GM04503 (cell line): Measurements from ENCODE around the gene EIF3C.
"Not testable (repeated sequence)": the region's sequence is repeated elsewhere in the genome, so short reads cannot be mapped to it uniquely, and the experiment has no call there.

Source experiments
- DNase-seq: peaks from one replicate; pipeline ENCODE4 v3.0.0-alpha.2; 2012; ENCODE audit warnings: low read depth

The EIF3C gene

DNA sequence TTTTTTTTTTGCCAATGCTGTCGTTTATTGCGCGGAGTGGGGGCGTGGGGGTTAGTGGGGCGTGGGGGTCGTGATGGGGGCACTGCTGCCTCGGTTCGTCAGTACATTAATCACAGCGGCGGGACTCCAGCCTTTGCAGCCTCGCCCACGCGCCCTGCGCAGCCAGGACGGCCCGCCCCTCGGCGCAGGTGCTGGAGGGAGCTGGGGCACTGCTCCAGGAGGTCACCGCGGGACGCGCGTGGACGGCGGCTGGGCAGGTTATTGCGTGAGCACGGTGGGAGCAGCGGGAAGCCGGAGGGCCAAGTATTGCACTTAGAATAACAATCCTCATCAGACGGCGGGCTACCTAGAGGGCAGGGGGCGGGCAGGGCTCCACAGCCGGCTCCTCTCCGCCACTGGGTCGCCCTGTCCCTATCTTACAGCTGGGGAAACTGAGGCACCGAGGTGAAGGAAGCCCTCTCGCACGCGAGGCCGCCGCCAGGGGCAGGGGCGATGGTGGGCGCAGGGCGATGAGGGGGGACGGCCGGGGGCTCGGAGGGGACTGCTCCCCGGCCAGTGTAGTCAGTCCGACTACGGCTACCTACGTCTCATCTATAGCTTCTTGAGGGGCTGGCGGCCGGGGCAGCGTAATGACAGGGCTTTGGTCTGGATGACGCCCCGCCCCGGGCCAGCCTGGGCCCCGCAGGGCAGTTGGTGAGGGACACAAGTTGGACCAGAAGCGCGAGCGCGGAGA lies 35.5 kb downstream of the EIF3C start:
- DNase-seq = not testable (repeated sequence)

DNA sequence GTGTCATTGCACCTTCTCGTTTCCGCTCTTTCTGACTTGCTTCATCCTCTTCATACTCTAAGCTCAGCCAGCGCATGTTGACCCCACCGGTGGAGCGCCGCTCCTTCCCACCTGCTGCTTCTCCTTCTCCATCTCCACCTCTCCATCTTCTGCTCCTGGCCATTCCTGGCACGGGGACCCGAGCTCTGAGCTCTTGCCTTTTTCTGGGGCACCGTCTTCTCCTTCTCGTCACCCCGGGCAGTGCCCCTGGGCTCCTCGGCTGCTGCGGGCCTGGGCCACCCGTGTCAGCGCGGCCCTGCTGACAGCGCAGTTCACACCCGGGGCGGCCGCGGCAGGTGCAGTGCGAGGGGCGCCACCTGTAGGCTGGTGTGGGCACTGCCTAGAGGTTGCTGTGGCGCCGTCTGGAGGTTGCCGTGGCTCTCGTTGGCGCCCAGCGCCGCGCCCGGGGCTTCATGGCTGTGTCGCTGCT lies 38.8 kb downstream of the EIF3C start:
- DNase-seq = not testable (repeated sequence)

DNA sequence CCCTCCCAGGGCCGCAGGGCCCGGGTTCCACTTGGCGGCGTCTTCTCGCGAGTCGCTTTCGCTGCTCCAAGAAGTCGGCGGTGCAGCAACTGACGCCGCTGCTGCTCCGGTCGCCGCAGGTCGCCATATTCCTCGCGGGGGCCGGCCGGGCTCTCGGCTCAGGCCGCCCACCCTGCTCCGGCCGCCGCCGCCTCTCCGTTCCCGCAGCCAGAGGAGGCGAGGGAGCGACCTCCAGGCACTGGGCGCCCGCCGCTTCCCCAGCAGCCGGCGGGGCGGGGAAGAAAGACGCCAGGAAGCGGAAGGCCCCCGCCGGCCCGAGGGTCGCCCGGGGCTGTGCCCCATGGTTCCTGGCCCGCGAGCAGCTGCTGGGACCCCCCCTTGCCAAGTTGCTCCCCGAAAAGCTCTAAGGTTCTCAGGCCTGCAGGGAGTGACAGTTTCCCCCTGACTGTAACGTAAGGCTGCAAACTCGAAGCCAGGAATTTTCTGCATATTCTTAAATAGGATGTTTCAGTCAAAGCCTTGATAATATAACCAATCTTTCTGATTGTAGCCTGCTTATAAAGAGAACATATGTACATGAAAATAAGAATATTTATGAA lies 39.3 kb downstream of the EIF3C start:
- not testable (repeated sequence) for DNase-seq

DNA sequence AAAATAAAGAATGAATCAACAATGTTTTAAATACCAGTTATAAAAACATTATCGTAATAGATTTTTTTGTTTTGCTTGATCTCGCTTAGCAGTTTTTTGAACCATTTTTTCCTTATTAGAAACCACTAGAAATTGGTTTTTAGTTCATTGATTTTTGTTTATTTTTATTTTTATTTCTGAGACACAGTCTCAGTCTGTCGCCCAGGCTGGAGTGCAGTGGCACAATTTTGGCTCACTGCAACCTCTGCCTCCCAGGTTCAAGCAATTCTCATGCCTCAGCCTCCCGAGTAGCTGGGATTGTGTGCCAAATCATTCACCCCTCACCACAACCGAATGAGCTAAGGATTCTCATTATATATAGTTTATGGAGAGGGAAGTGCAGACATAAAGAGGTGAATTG lies 40.2 kb downstream of the EIF3C start, which contains the start of gene NPIPB9:
NPIPB9 (plus strand) TSS at position 301 of the 400 bp plus-strand sequence.
- not testable (repeated sequence) for DNase-seq

DNA sequence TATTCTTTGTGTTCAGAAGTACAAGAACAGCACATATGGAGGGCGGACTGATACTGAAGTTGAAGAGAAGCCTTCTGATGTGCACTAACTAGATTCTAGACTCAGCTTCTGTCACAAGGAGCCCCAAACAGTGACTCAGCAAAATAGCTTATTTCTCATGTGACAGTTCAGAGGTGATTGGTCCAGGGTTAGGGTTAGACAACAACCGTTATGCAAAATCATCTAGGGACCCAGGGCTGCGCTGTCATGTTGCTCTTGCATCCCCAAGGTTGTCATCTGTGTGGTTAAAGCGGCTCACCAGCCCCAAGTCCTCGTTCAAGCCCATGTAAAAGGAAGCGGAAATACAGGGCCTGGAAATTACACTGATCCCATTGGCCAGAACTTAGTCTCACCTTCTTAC lies 70.4 kb downstream of the EIF3C start:
- not testable (repeated sequence) for DNase-seq

DNA sequence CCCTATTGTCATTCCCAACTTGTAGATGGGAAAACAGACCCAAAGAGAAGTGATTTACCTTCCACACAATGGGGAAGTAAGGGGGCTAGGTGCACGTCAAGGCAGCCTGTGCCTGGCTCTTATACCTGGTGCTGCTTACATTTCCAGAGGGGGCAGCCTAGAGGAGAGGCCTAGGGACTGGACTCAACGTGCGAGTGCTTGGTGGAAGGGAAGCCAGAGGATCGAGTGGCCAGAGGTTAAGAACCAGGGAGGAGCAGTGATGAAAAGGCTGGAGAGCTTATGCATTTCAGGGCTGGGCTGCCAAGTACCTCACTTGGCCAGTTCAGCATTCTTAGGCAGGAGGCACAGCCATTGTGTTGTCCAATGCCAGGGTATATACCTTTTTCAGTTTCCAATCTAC lies 71.1 kb downstream of the EIF3C start:
- DNase-seq = not testable (repeated sequence)
